T-helper 1 cell treated with Interleukin-12 subunit alpha and Interleukin-12 subunit beta and Interleukin-4 antibody, amounts not matched to agents 30 ng/mL and 1 ng/mL, for 36 hours (primary cell): ENCODE data around the gene CDH4. TPM values are rescaled to one million over a fixed set of nuclear protein-coding genes. Genes with fewer than 3 reads are reported as not detected.

Experiments
- intact Hi-C: fragments of 100-400 bp; cut with micrococcal nuclease; formaldehyde crosslinking; loops from one replicate; pipeline ENCODE4 v1.15.1; 2024
- total RNA-seq: library from RNA; stranded (reverse); gene quantifications from 2 replicates; pipeline ENCODE4 v1.2.3, GENCODE V29; 2022

CDH4 gene
- total RNA-seq, 1 donor from 2014 or later = not detected

DNA sequence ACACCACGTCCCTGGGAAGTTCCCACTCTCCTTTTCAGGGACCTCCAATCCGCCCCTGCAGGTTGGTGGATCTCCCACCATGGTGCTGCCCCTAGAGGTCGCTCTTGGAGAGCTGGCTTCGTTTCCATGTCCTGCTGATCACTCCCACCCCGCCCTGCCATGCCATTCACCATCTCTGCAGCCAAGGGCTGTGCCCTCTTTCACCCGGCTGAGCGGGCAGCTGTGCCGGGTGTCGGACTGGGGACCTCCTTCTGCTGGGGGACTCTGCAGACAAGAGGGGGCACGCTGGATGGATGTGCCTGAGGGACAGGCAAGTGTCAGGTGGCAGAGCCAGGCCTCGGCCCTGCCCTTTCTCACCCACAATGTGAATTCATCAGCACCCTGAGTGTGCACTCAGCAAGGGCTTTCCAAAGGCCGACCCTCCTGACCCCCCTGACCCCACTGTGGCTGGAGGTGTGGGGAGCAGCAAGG, 347.0 kb downstream of the CDH4 start:
- intact Hi-C loops = no loop called here

DNA sequence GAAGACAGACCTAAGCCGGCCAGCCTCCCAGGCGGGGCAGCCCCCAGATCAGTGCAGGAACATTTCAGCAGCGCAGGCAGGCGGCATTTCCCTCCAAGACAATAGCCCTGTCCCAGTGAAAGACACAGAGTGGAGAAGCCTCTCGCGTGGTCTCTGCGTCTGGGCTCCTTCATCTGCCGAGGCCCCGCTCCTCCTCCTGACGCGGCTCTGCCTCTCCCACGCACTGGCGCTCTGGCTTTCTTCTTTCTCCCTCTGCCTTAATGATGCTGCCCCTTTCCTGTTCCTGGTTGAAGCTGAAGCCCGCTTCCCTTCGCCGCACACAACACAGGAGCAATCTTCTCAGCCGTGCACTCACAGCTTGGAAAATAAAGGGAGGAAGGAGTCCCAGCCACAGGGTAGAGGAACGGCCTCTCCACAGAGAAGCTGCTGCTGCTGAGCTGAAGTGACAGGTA, 347.5 kb downstream of the CDH4 start:
- intact Hi-C loops = no loop called here

DNA sequence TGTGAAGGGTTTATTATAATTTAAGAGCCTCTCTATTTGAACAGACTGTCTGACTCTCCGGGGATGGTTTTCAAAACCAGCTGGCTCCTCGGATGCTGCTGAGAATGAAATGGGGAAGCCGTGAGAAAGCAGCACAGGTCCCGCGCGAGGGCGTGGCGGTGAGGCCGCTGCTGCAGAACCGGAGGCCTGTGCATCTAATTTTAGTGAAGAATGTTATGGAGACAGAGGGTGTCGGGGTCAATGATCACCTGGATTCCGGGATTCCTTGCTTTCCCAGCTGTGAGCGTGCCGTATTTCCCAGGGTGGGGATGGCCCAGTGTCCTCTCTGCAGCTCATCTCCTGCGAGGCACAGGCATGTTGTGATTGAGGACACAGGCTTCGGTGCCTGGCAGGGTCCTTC, 348.0 kb downstream of the CDH4 start:
- intact Hi-C loops = no loop called here

DNA sequence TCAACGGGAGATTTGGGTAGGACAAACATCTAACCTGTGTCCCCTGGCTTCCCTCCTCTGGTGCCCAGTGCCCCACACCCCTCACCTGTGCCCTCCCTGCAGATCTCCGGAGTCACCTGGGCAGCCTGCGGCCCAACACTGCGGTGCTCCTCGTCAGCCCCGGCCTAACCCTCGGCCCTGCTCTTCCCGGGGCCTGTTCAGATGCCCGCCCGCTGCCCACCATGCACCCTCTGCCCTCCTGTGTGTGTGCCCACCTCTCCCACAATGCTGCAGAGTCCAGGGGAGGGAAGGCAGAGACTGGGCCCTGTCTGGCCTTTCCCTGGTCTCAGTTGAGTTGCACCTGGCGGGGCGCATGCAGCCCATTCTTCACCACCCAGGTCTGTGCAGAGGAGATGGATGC, 349.3 kb downstream of the CDH4 start:
- intact Hi-C loops = no loop called here

- intact Hi-C loops = no loop called here
Measured at GRCh38 chr20:61601853-61602252, 349.8 kb downstream of the CDH4 start.

DNA sequence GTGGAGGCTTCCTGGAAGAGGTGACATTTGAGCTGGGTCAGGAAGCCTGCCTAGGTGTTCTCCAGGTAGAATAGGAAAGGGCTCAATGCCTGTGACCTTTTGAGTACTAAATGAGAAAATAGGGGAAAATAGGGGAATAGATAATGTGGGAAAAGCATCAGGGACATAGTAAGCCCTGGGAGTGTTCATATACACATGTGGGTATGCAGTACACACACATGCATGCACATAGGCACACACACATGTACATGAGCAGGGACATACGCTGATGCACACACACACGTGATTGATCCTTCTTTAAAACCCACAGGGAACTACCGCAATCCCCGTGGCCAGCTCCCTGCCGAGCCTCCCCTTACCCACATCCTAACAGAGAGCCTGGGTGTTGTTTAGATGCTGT, 351.7 kb downstream of the CDH4 start:
- intact Hi-C loops = no loop called here

DNA sequence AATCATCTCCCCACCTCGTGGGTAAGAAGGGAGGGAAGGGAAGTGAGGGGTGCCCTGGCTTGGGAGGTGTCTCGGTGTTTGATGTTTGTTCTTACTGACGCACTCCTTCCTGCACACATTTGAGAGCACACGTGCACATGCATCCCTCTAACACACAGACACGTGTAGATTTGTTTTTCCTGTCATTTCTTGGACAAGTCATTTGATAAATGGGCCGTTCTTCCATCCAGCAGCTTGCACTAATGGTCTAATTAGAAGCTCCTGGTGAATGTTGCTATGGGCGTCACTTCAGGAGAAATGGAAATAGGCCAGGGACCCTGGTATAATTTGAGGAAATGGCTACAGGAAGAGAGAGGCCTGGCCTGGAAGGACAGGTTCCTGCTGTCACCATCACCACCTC, 352.5 kb downstream of the CDH4 start:
- intact Hi-C loops = no loop called here

GRCh38 chr20:61605283-61605682, 353.2 kb downstream of the CDH4 start:
- intact Hi-C loops = no loop called here

GRCh38 chr20:61605862-61606557, 353.9 kb downstream of the CDH4 start:
- intact Hi-C loops = no loop called here

DNA sequence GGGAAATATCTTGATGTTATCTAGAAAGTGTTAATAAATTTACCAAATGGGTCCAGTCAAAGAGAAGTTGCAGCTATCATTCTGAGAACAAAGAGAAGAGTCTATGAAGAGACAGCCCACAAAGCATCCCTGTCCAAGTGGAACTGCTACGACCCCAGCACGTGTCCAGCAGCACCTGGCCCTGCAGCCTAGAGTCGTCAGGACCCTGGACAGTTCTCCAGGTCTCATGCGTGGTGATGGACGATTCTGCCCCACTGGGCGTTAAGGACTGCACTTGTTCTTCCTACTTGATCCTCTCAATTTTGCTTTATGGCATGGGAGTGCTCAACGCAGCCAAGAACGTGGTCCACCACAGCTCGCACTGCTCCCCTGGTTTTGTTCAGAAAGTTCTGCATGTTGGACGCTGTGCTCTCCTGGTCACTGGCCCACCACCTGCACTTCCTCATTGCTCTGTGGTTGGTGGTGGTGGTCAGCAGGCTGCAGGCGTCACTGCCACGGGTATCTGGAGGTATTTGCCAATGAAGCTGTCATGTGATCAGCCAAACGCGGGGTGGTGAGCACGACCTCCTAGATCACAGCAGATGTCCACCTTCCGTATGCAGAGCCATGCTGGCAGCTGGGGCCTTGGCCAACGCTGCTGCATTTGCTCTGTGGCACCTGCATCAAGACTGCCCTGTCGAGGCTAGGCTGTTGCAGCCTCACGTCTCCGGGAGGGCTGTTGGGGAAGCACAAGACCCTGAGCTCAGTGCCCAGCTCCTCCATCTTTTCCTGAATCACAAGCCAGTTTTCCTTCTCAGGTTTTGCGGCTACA, 356.4 kb downstream of the CDH4 start:
- intact Hi-C loops = no loop called here

DNA sequence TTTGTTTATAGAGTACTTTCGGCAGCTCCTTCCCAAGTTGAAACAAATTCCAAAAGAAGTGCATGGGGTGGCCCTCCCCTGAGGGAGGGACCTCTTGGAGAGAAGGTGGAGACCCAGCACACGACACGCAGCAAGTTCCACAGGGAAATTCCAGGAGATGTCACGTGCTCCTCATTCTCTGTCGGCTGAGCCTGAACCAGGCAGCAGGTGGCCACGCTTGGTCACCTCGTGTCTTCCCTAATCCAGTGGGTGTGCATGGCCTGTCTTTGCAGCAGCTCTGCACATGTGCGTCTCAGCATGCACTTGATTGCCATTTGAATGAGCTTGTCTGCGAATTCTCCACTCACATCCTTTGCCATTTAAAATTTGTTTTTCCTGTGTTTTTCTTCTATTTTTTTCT, 357.4 kb downstream of the CDH4 start:
- intact Hi-C loops = no loop called here

DNA sequence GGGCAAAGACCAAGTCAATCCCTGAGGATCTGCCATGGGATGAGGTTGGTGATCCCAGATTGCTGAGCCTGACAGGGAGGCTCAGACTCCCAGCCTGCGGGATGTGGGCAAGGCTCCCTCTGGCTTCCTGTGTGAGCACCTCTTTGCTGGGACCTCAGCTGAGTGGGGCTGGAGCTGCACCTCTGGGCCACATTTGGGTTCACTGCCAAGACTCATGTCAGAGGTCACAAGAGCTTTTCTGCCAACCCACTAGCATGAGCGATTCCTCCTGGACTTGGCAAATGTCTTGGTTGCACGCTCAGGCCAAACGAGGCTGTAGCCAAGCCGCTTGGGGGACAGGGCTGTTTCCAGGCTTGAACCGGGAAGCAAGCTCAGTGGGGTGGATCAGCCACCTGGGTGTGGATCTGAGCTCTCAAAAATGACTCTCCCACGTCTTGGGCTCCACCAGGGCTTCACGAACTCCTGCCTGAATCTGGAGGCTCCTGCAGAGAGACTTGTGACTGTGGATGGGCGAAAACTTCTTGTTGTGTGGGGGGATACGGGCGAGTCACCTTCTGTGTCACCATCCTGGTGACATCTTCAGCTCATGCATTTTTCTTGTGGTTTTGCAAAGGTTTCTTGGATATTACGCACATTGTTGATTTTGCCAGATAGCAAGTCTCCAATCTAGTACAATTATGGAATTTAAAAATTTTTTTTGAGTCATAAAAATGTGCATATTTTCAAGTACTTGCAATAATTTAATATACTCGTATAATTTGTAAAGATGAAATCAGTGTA, 359.5 kb downstream of the CDH4 start:
- intact Hi-C loops = no loop called here

- intact Hi-C loops = no loop called here
Measured at GRCh38 chr20:61613917-61614705, 362.1 kb downstream of the CDH4 start.

DNA sequence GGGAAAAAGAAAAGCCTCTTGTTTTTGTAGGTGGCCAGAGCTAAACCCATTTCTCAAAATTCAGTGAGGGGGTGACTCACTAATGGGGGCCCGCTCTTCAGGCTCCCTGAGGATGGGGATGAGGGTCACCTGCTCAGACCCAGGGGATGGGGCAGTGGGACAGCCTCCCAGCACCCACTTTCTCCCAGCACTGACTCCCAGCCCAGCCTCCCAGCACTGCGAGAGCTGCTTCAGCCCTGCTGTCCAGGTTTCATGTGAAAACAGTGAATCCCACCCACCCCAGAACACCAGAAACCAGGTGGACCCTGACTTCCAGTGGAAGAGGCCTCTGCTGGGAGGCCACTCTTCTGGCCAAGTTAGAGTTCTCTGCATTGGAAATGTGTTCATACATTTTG, 362.6 kb downstream of the CDH4 start:
- intact Hi-C loops = no loop called here

- intact Hi-C loops = no loop called here
Measured at GRCh38 chr20:61615806-61616205, 363.7 kb downstream of the CDH4 start.

- intact Hi-C loops = no loop called here
Measured at GRCh38 chr20:61619751-61620150, 367.7 kb downstream of the CDH4 start.

DNA sequence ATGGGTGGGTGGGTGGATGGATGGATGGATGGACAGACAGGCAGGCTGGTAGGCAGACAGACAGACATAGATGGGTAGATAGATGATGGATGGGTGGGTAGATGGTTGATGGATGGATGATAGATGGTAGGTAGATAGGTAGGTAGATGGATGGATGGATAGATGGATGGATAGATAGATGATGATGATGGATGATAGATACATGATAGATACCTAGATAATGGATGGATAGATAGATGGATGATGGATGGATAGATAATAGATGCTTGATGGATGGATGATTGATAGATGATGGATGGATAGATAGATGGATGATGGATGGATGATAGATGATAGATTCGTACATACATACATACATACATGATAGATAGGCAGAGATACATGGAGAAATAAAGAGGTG, 368.1 kb downstream of the CDH4 start:
- intact Hi-C loops = no loop called here

DNA sequence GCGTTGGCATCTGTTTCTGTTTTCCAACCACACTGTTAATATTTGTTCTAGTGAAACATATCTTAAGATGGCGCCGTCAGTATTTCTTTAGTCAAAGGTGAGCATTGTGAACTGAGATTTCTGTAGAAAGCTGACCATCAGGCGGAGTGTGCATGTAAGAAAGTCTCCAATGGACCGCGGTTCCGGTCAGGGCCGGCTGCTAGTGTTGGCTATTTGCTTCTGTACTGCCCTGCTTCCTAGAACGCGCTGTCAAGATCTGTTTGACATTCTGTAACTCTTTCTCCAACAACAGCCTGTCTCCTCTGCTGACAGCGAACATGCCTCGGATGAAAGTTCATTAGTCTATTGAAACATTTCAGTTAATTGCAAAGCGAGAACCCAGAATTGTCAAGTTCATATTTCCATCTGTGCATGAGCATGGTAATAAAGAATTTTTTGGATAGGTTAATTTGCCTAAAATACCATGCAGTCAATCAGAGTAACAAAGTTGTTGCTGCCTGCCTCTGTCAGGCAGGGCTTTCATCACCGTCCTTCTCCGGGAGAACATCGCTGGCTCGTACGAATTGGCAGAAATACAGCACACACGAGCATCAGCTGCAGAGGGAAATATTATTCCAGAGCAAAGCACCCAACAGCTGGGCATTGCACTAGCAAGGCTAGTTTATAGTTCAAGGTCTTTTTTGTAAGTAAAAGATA, 369.1 kb downstream of the CDH4 start:
- intact Hi-C loops = no loop called here

- intact Hi-C loops = no loop called here
Measured at GRCh38 chr20:61621852-61622251, 369.8 kb downstream of the CDH4 start.

DNA sequence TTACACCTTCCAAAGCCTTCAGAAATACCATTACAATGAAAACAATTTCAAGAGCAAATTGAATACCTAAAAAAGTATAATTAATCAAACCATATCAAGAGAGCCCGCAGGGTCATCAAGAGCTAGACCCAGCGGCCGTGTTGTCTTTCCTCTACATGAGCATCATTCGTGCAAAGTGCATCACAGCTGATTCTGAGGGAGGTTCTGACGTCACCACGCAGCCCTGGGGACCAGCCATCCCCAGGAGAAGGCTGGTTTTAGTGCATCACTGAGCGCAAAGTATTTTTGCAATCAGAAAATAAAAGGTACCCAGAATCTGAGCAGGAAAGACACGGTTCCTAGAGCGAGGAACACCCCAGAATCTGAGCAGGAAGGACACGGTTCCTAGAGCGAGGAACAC, 371.4 kb downstream of the CDH4 start:
- intact Hi-C loops = no loop called here

DNA sequence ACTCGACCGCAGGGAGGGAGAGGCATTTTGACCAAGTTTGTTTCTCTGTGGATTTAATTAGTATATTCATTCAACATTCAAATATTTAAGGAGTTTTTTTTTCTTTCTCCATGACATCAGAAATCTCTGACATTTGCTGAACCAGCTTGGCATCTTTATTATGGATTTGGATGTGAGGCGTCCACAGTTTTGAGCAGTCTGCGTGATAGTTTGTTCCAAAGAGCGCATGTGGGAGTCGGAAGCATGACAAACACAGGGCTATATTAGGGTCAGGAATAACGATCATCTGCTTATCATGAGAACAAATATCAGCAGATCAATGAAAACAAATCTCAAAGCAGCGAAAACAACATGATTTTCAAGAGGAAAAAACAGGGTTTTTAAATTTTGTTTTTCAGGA, 373.2 kb downstream of the CDH4 start:
- intact Hi-C loops = no loop called here
